Astrocyte (in vitro differentiated cells and primary cell): ENCODE measurements around the gene TOM1L2. TPM values are rescaled to one million over a fixed set of nuclear protein-coding genes. Genes with fewer than 3 reads are reported as not detected.

Experiments
- DNase-seq: peaks from one replicate; pipeline ENCODE4 v3.0.0-alpha.2; 2010; ENCODE audit warnings: low read depth
- FAIRE-seq: peaks from 2 replicates; lab custom pipeline; 2011; peaks lifted over from hg19 to GRCh38; lab: Jason Lieb, UNC
- H2AFZ ChIP-seq: 2 replicates; pipeline ENCODE4 v1.6.0; 2012; ENCODE audit warnings: low read depth, low read length, inconsistent platforms
- H3K27ac ChIP-seq: 2 replicates; pipeline ENCODE4 v1.5.1; 2011; ENCODE audit warnings: low read depth, low read length, inconsistent platforms
- H3K27me3 ChIP-seq: 2 replicates; pipeline ENCODE4 v1.6.0; 2011; ENCODE audit warnings: low read length, inconsistent platforms; ENCODE audit not compliant: insufficient read depth
- H3K36me3 ChIP-seq: 2 replicates; pipeline ENCODE4 v1.5.1; 2011; ENCODE audit warnings: low read length, inconsistent platforms; ENCODE audit not compliant: insufficient read depth
- H3K4me1 ChIP-seq: 2 replicates; pipeline ENCODE4 v1.5.1; 2011; ENCODE audit warnings: low read length, inconsistent platforms; ENCODE audit not compliant: insufficient read depth
- H3K4me2 ChIP-seq: 2 replicates; pipeline ENCODE4 v1.6.0; 2012; ENCODE audit warnings: low read length, inconsistent platforms
- H3K4me3 ChIP-seq: 2 replicates; pipeline ENCODE4 v1.5.1; 2011; ENCODE audit warnings: low read depth, mild to moderate bottlenecking, low read length, inconsistent platforms; ENCODE audit not compliant: insufficient read depth
- H3K79me2 ChIP-seq: 2 replicates; pipeline ENCODE4 v1.6.0; 2012; ENCODE audit warnings: mild to moderate bottlenecking, low read length, inconsistent platforms; ENCODE audit not compliant: insufficient read depth
- H3K9ac ChIP-seq: 2 replicates; pipeline ENCODE4 v1.6.0; 2012; ENCODE audit warnings: mild to moderate bottlenecking, low read length, inconsistent platforms
- H3K9me3 ChIP-seq: 2 replicates; pipeline ENCODE4 v1.5.1; 2012; ENCODE audit warnings: low read depth, mild to moderate bottlenecking, low read length, inconsistent platforms; ENCODE audit not compliant: insufficient read depth
- H4K20me1 ChIP-seq: 2 replicates; pipeline ENCODE4 v1.6.0; 2012; ENCODE audit warnings: low read length, inconsistent platforms; ENCODE audit not compliant: insufficient read depth
- H3K27ac Mint-ChIP-seq: one replicate; pipeline ENCODE4 v1.8.0; 2021; ENCODE audit warnings: mild to moderate bottlenecking, mixed read lengths; ENCODE audit not compliant: unreplicated experiment
- H3K27me3 Mint-ChIP-seq: one replicate; pipeline ENCODE4 v1.8.0; 2021; ENCODE audit warnings: low read depth, mixed read lengths; ENCODE audit not compliant: unreplicated experiment
- H3K36me3 Mint-ChIP-seq: one replicate; pipeline ENCODE4 v1.8.0; 2021; ENCODE audit warnings: low read depth, mixed read lengths; ENCODE audit not compliant: unreplicated experiment
- H3K4me1 Mint-ChIP-seq: one replicate; pipeline ENCODE4 v1.8.0; 2021; ENCODE audit warnings: low read depth, mixed read lengths; ENCODE audit not compliant: unreplicated experiment
- H3K4me3 Mint-ChIP-seq: one replicate; pipeline ENCODE4 v1.8.0; 2021; ENCODE audit warnings: mild to moderate bottlenecking, moderate library complexity, mixed read lengths; ENCODE audit not compliant: unreplicated experiment
- H3K9me3 Mint-ChIP-seq: one replicate; pipeline ENCODE4 v1.8.0; 2021; ENCODE audit warnings: mild to moderate bottlenecking, mixed read lengths; ENCODE audit not compliant: unreplicated experiment
- CTCF ChIP-seq: IDR thresholded peaks from 2 replicates; pipeline ENCODE4 v1.5.1; 2011; ENCODE audit warnings: low read depth, mild to moderate bottlenecking, inconsistent platforms, low read length, moderate library complexity; ENCODE audit not compliant: insufficient read depth
- EZH2 ChIP-seq: IDR thresholded peaks from 2 replicates; pipeline ENCODE4 v1.6.1; 2012; ENCODE audit warnings: mild to moderate bottlenecking, low read length, inconsistent platforms; ENCODE audit not compliant: insufficient read depth
- total RNA-seq: library from RNA; stranded (reverse); gene quantifications from 2 replicates; pipeline ENCODE4 v1.2.1, GENCODE V29; 2021

The TOM1L2 gene
- total RNA-seq, 1 donor from 2014 or later = 54.4 TPM

DNA sequence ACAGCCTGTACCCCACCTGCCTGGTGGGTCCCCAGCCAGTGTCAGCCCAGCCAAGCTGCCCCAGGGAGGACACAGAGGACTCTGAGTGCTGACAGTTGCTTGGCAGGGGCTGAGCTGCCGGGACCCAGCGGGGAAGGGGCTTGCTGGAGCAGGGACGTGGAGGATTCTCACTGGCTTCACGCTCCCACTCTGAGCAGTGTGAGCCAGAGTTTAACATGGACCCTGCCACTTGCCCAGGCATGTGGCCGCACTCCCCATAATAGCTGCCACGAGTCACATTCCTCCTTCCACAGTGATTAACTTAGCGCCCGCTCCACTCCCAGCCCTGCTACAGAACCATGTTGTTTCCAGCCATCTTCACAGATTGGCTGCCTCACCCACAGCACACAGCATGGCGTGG is 166.6 kb downstream of the TOM1L2 start:
- H3K36me3 Mint-ChIP-seq = peaks cover 18% of the 10 kb centered on the region
- Histone ChIP-seq H4K20me1 (peaks cover 60% of the 10 kb centered on the region), H3K4me1 (peaks cover 5% of the 10 kb centered on the region), H2AFZ (no peak overlapping the region), H3K36me3 (peaks cover 9% of the 10 kb centered on the region), H3K27ac (no peak overlapping the region), H3K9ac (no peak overlapping the region), H3K79me2 (no peaks in the 10 kb centered on the region), H3K9me3 (no peaks in the 10 kb centered on the region), H3K27me3 (no peaks in the 10 kb centered on the region), H3K4me3 (no peak overlapping the region), H3K4me2 (no peak overlapping the region)
- DNase-seq (no peak), FAIRE-seq (no peak)
- peaks cover 15% of the 10 kb centered on the region for H3K4me1 Mint-ChIP-seq
- TF ChIP-seq EZH2 (no peak), CTCF (no peak)
- no peaks in the 10 kb centered on the region for H3K27me3 Mint-ChIP-seq
- no peaks in the 10 kb centered on the region for H3K9me3 Mint-ChIP-seq
- H3K4me3 Mint-ChIP-seq = no peak overlapping the region
- peak overlapping the region; percentile 63 for H3K27ac Mint-ChIP-seq

GRCh38 chr17:17804007-17804406 is 168.2 kb downstream of the TOM1L2 start:
- Histone ChIP-seq H3K27me3 (no peaks in the 10 kb centered on the region), H3K79me2 (no peaks in the 10 kb centered on the region), H3K9me3 (no peaks in the 10 kb centered on the region), H2AFZ (no peak overlapping the region), H3K36me3 (peaks cover 9% of the 10 kb centered on the region), H3K4me3 (no peak overlapping the region), H3K4me2 (no peak overlapping the region), H3K4me1 (no peaks in the 10 kb centered on the region), H3K9ac (no peak overlapping the region), H4K20me1 (peaks cover 70% of the 10 kb centered on the region), H3K27ac (no peak overlapping the region)
- Mint-ChIP-seq H3K9me3 (no peaks in the 10 kb centered on the region), H3K36me3 (peaks cover 18% of the 10 kb centered on the region), H3K27me3 (no peaks in the 10 kb centered on the region), H3K4me1 (peaks cover 10% of the 10 kb centered on the region), H3K4me3 (peak overlapping the region; percentile 5), H3K27ac (peak overlapping the region; percentile 38)
- TF ChIP-seq CTCF = no peak
- no peak for TF ChIP-seq EZH2
- DNase-seq (no peak), FAIRE-seq (no peak)

- H3K27me3 Mint-ChIP-seq = no peaks in the 10 kb centered on the region
- no peak for TF ChIP-seq CTCF
- no peak for TF ChIP-seq EZH2
- no peak for DNase-seq
- H3K9me3 Mint-ChIP-seq = no peaks in the 10 kb centered on the region
- no peak for FAIRE-seq
- Histone ChIP-seq H3K4me3 (no peak overlapping the region), H3K4me1 (no peaks in the 10 kb centered on the region), H3K9ac (no peak overlapping the region), H3K27ac (no peak overlapping the region), H2AFZ (no peak overlapping the region), H3K27me3 (no peaks in the 10 kb centered on the region), H3K4me2 (no peak overlapping the region), H3K9me3 (no peaks in the 10 kb centered on the region), H3K79me2 (no peaks in the 10 kb centered on the region), H3K36me3 (peaks cover 9% of the 10 kb centered on the region), H4K20me1 (peaks cover 76% of the 10 kb centered on the region)
- no peak overlapping the region for H3K4me3 Mint-ChIP-seq
- peaks cover 20% of the 10 kb centered on the region for H3K36me3 Mint-ChIP-seq
- H3K4me1 Mint-ChIP-seq = peaks cover 7% of the 10 kb centered on the region
- H3K27ac Mint-ChIP-seq = no peak overlapping the region
These were observed 170.3 kb downstream of the TOM1L2 start for GRCh38 chr17:17801800-17802481.
